AG08396 (cell line): ENCODE results near the gene ADAMTS16.

Experiments used
- DNase-seq: peaks from one replicate; pipeline ENCODE4 v3.0.0; 2012; ENCODE audit warnings: low spot score, mixed read lengths

The ADAMTS16 gene

GRCh38 chr5:5287419-5287818 lies 147.3 kb downstream of the ADAMTS16 start:
- no peak for DNase-seq

- no peak for DNase-seq
These were observed 148.1 kb downstream of the ADAMTS16 start for GRCh38 chr5:5288201-5288600.

- no peak for DNase-seq
These were observed 149.4 kb downstream of the ADAMTS16 start for GRCh38 chr5:5289537-5289936.

GRCh38 chr5:5290674-5291334 lies 150.7 kb downstream of the ADAMTS16 start:
- DNase-seq, result no peak

GRCh38 chr5:5291357-5291756 lies 151.2 kb downstream of the ADAMTS16 start:
- no peak for DNase-seq

GRCh38 chr5:5293029-5293428 lies 152.9 kb downstream of the ADAMTS16 start:
- DNase-seq, result no peak

- no peak for DNase-seq
These were observed 154.3 kb downstream of the ADAMTS16 start for GRCh38 chr5:5294429-5294828.

- no peak for DNase-seq
These were observed 155.2 kb downstream of the ADAMTS16 start for GRCh38 chr5:5295351-5295750.

GRCh38 chr5:5296051-5296450 lies 155.9 kb downstream of the ADAMTS16 start:
- no peak for DNase-seq

- DNase-seq, result no peak
These were observed 157.4 kb downstream of the ADAMTS16 start for GRCh38 chr5:5297432-5298067.

- DNase-seq, result no peak
These were observed 158.0 kb downstream of the ADAMTS16 start for GRCh38 chr5:5298068-5298633.

- DNase-seq, result no peak
These were observed 158.9 kb downstream of the ADAMTS16 start for GRCh38 chr5:5298841-5299541.

- DNase-seq, result no peak
These were observed 161.0 kb downstream of the ADAMTS16 start for GRCh38 chr5:5301176-5301575.

GRCh38 chr5:5302201-5302600 lies 162.1 kb downstream of the ADAMTS16 start:
- no peak for DNase-seq

GRCh38 chr5:5303242-5303641 lies 163.1 kb downstream of the ADAMTS16 start:
- DNase-seq, result no peak

GRCh38 chr5:5304361-5305020 lies 164.4 kb downstream of the ADAMTS16 start:
- DNase-seq, result no peak

- DNase-seq, result no peak
These were observed 166.6 kb downstream of the ADAMTS16 start for GRCh38 chr5:5306696-5307095.

- DNase-seq, result no peak
These were observed 168.2 kb downstream of the ADAMTS16 start for GRCh38 chr5:5308319-5308718.

- no peak for DNase-seq
These were observed 169.5 kb downstream of the ADAMTS16 start for GRCh38 chr5:5309645-5310044.

GRCh38 chr5:5313101-5313635 lies 173.0 kb downstream of the ADAMTS16 start:
- DNase-seq, result no peak

GRCh38 chr5:5314166-5314565 lies 174.0 kb downstream of the ADAMTS16 start:
- no peak for DNase-seq

GRCh38 chr5:5314626-5315025 lies 174.5 kb downstream of the ADAMTS16 start:
- DNase-seq, result no peak
